AML-193 (cell line): Measurements from ENCODE around the gene NUCB1.
A peak's percentile ranks its signal among the peaks of the same experiment; 100 is the strongest.
"Not testable (repeated sequence)": the region's sequence is repeated elsewhere in the genome, so short reads cannot be mapped to it uniquely, and the experiment has no call there.

Experiments
- DNase-seq, 2 experiments: peaks; one replicate each; lab custom pipeline; 2025; lab: John Stamatoyannopoulos, UW

The NUCB1 gene

GRCh38 chr19:48906324-48906723, 6.2 kb downstream of the NUCB1 start:
- DNase-seq: no peak

- no peak for DNase-seq
These were observed 7.6 kb downstream of the NUCB1 start for GRCh38 chr19:48907671-48908070.

- not testable (repeated sequence) for DNase-seq
These were observed 9.4 kb downstream of the NUCB1 start for GRCh38 chr19:48909424-48910077.

- DNase-seq: no peak
These were observed 10.7 kb downstream of the NUCB1 start for GRCh38 chr19:48910803-48911202.

GRCh38 chr19:48913114-48913889, 13.2 kb downstream of the NUCB1 start:
- peak in 1 of 2 experiments; percentile 1 for DNase-seq

- DNase-seq: no peak
These were observed 14.1 kb downstream of the NUCB1 start for GRCh38 chr19:48914181-48914580.

- no peak for DNase-seq
These were observed 15.6 kb downstream of the NUCB1 start for GRCh38 chr19:48915757-48916156.

GRCh38 chr19:48918071-48918470, 18.0 kb downstream of the NUCB1 start:
- no peak for DNase-seq

- DNase-seq: no peak
These were observed 18.7 kb downstream of the NUCB1 start for GRCh38 chr19:48918801-48919247.

- not testable (repeated sequence) for DNase-seq
These were observed 19.2 kb downstream of the NUCB1 start for GRCh38 chr19:48919271-48919670.

- no peak for DNase-seq
These were observed 20.8 kb downstream of the NUCB1 start for GRCh38 chr19:48920949-48921348.

GRCh38 chr19:48921721-48922500, 21.8 kb downstream of the NUCB1 start:
- DNase-seq: no peak

- no peak for DNase-seq
These were observed 22.7 kb downstream of the NUCB1 start for GRCh38 chr19:48922548-48923490.

- no peak for DNase-seq
These were observed 25.2 kb downstream of the NUCB1 start for GRCh38 chr19:48925240-48925843.

GRCh38 chr19:48925890-48926289, 25.8 kb downstream of the NUCB1 start:
- not testable (repeated sequence) for DNase-seq

GRCh38 chr19:48926909-48927308, 26.8 kb downstream of the NUCB1 start:
- DNase-seq: peak in 1 of 2 experiments; percentile 3

- DNase-seq: not testable (repeated sequence)
These were observed 27.6 kb downstream of the NUCB1 start for GRCh38 chr19:48927692-48928091.

GRCh38 chr19:48928164-48929025, 28.3 kb downstream of the NUCB1 start:
- no peak for DNase-seq

GRCh38 chr19:48933382-48933932, 33.3 kb downstream of the NUCB1 start, which contains the start of gene DHDH:
DHDH (plus strand) TSS chr19:48933699; CDS start chr19:48933722, 23 bp downstream.
- peak; percentile 5 to 10 for DNase-seq

GRCh38 chr19:48934837-48935236, 34.7 kb downstream of the NUCB1 start:
- no peak for DNase-seq
